OCI-LY1 (cell line): Measurements from ENCODE around the gene DENND1A.

ENCODE experiments used
- EZH2 ChIP-seq: fragments of 200-600 bp; sonication (generic), shearing (Covaris generic); IDR thresholded peaks from 2 replicates; pipeline ENCODE4 v1.8.0; 2017; ENCODE audit warnings: borderline replicate concordance, mixed run types, mild to moderate bottlenecking, antibody characterized with exemption, low read length, moderate library complexity, mixed read lengths
- TF ChIP-seq, protein P1 (sequence below): fragments of 200-600 bp; sonication (generic), shearing (Covaris generic); IDR thresholded peaks from 2 replicates; pipeline ENCODE4 v1.5.1; 2017; ENCODE audit warnings: mild to moderate bottlenecking, antibody characterized with exemption, low read length, moderate library complexity, mixed read lengths

DNA sequence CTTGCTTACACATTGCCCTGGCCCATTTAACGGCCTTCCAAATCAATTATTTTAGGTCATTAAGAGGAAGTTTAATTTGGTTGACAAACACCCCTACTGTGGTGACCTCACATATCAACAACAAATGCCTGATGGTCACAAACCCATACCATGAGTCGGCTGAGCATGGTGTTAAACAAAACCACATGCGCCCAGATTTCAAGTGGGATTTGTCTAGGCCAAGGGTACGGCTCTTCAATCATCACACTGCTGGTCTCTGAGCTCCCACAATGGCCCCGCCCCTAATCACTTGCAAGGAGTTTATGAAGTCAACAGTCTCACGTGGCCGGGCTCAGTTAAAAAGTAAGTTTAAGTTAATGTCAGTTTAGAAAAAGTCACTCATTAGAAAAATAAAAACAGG is 330.1 kb downstream of the DENND1A start:
- TF ChIP-seq, protein P1, sequence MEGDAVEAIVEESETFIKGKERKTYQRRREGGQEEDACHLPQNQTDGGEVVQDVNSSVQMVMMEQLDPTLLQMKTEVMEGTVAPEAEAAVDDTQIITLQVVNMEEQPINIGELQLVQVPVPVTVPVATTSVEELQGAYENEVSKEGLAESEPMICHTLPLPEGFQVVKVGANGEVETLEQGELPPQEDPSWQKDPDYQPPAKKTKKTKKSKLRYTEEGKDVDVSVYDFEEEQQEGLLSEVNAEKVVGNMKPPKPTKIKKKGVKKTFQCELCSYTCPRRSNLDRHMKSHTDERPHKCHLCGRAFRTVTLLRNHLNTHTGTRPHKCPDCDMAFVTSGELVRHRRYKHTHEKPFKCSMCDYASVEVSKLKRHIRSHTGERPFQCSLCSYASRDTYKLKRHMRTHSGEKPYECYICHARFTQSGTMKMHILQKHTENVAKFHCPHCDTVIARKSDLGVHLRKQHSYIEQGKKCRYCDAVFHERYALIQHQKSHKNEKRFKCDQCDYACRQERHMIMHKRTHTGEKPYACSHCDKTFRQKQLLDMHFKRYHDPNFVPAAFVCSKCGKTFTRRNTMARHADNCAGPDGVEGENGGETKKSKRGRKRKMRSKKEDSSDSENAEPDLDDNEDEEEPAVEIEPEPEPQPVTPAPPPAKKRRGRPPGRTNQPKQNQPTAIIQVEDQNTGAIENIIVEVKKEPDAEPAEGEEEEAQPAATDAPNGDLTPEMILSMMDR = no peak
- no peak for TF ChIP-seq EZH2
